CD14-positive monocyte (primary cell): ENCODE data around the gene MTUS2. TPM values are rescaled to one million over a fixed set of nuclear protein-coding genes. Genes with fewer than 3 reads are reported as not detected.

Source experiments
- DNase-seq, 3 donors: peaks; one replicate each; pipeline ENCODE4 v3.0.0-alpha.2; 2011 to 2022
- H2AFZ ChIP-seq: 2 replicates; pipeline ENCODE4 v1.6.0; 2012; ENCODE audit warnings: mild to moderate bottlenecking, low read depth, low read length, inconsistent platforms; ENCODE audit not compliant: insufficient read depth, poor library complexity, severe bottlenecking
- H3K27ac ChIP-seq, 2 donors: 1 replicate in 1 of 2; 2 replicates in 1 of 2; pipeline ENCODE4 v1.5.1; 2012 to 2013; ENCODE audit warnings: low read length in 2 of 2, control low read depth in 1 of 2, inconsistent platforms in 1 of 2, low read depth in 1 of 2, mild to moderate bottlenecking in 1 of 2
- H3K27me3 ChIP-seq, 2 donors: one replicate each; pipeline versions ENCODE4 v1.6.0 to v1.6.1; 2011 to 2013; ENCODE audit warnings: low read length in 2 of 2; ENCODE audit not compliant: control insufficient read depth in 2 of 2, insufficient read depth in 2 of 2
- H3K36me3 ChIP-seq, 2 donors: replicated peaks in 1 of 2; 1 replicate in 1 of 2; 2 replicates in 1 of 2; pipeline versions ENCODE4 v1.5.1 to v1.6.1; 2012 to 2013; ENCODE audit warnings: low read length in 2 of 2, control low read depth in 1 of 2, inconsistent platforms in 1 of 2, mild to moderate bottlenecking in 1 of 2; ENCODE audit not compliant: insufficient read depth in 2 of 2, control insufficient read depth in 1 of 2
- H3K4me1 ChIP-seq, 2 donors: 1 replicate in 1 of 2; 2 replicates in 1 of 2; pipeline versions ENCODE4 v1.5.1 to v1.6.1; 2012 to 2013; ENCODE audit warnings: low read length in 2 of 2, control low read depth in 1 of 2, inconsistent platforms in 1 of 2, mild to moderate bottlenecking in 1 of 2, moderate library complexity in 1 of 2; ENCODE audit not compliant: insufficient read depth in 2 of 2, control insufficient read depth in 1 of 2
- H3K4me2 ChIP-seq: replicated peaks from 2 replicates; pipeline ENCODE3; 2012; ENCODE audit warnings: low read length, moderate library complexity, mild to moderate bottlenecking; ENCODE audit not compliant: poor library complexity, severe bottlenecking; ENCODE audit errors: extremely low read depth
- H3K4me3 ChIP-seq, 3 experiments: fragments of 200-600 bp in 1 of 3; sonication (generic) in 1 of 3; replicated peaks in 1 of 3; 1 replicate in 2 of 3; 2 replicates in 1 of 3; pipeline ENCODE4 v1.5.1; 2011 to 2013; ENCODE audit warnings: low read length in 3 of 3, mild to moderate bottlenecking in 3 of 3, control low read depth in 2 of 3, low read depth in 2 of 3, inconsistent platforms in 1 of 3, moderate library complexity in 1 of 3
- H3K79me2 ChIP-seq: 2 replicates; pipeline ENCODE4 v1.6.0; 2012; ENCODE audit warnings: mild to moderate bottlenecking, control low read depth, inconsistent platforms, low read length, moderate library complexity; ENCODE audit not compliant: insufficient read depth
- H3K9ac ChIP-seq: 2 replicates; pipeline ENCODE4 v1.6.0; 2017; ENCODE audit warnings: low read length, mild to moderate bottlenecking; ENCODE audit not compliant: insufficient read depth, poor library complexity, severe bottlenecking
- H3K9me3 ChIP-seq, 2 donors: replicated peaks in 1 of 2; 1 replicate in 1 of 2; 2 replicates in 1 of 2; pipeline versions ENCODE4 v1.5.1 to v1.6.1; 2012 to 2013; ENCODE audit warnings: low read length in 2 of 2, control low read depth in 1 of 2; ENCODE audit not compliant: control insufficient read depth in 1 of 2, insufficient read depth in 1 of 2
- H4K20me1 ChIP-seq: 2 replicates; pipeline ENCODE4 v1.6.0; 2012; ENCODE audit warnings: mild to moderate bottlenecking, low read length, control low read depth, moderate library complexity; ENCODE audit not compliant: insufficient read depth
- H3K27ac Mint-ChIP-seq, 7 donors: one replicate each; pipeline ENCODE4 v1.8.0; 2020; ENCODE audit warnings: mild to moderate bottlenecking in 7 of 7, mixed read lengths in 7 of 7, moderate library complexity in 6 of 7, inconsistent platforms in 2 of 7
- H3K27me3 Mint-ChIP-seq, 3 donors: one replicate each; pipeline ENCODE4 v1.8.0; 2021 to 2022; ENCODE audit warnings: low read depth in 3 of 3, mild to moderate bottlenecking in 3 of 3, mixed read lengths in 3 of 3, moderate library complexity in 3 of 3, inconsistent platforms in 1 of 3
- H3K36me3 Mint-ChIP-seq, 2 donors: one replicate each; pipeline ENCODE4 v1.8.0; 2020; ENCODE audit warnings: mixed read lengths in 2 of 2, inconsistent platforms in 1 of 2, mild to moderate bottlenecking in 1 of 2
- H3K4me1 Mint-ChIP-seq: one replicate; pipeline ENCODE4 v1.8.0; 2020; ENCODE audit warnings: mild to moderate bottlenecking, mixed read lengths
- H3K4me3 Mint-ChIP-seq, 2 donors: one replicate each; pipeline ENCODE4 v1.8.0; 2020; ENCODE audit warnings: mild to moderate bottlenecking in 2 of 2, mixed read lengths in 2 of 2, moderate library complexity in 1 of 2
- H3K9me3 Mint-ChIP-seq, 7 donors: one replicate each; pipeline ENCODE4 v1.8.0; 2020 to 2022; ENCODE audit warnings: mixed read lengths in 7 of 7, mild to moderate bottlenecking in 6 of 7, moderate library complexity in 6 of 7, inconsistent platforms in 2 of 7
- CTCF ChIP-seq: fragments of 200-600 bp; IDR thresholded peaks from one replicate; pipeline ENCODE4 v1.8.0; 2022; ENCODE audit warnings: antibody characterized with exemption, mild to moderate bottlenecking
- WGBS: methylation state at CpG from one replicate; pipeline ENCODE4 v1.1.5; 2013; ENCODE audit warnings: missing lambda C conversion rate; ENCODE audit not compliant: insufficient coverage; 5-methylcytosine and 5-hydroxymethylcytosine counted together
- intact Hi-C, 2 donors: fragments of 100-400 bp; cut with micrococcal nuclease; formaldehyde crosslinking; loops; one replicate each; pipeline versions ENCODE4 v1.15.0 to v1.15.1; 2023
- polyA plus RNA-seq, 3 donors: library from polyadenylated mRNA; depleted of rRNA in 1 of 3; unstranded in 2 of 3; stranded (reverse) in 1 of 3; fragments of 300-500 nt in 2 of 3; fragments of >200 nt in 1 of 3; fragmentation: Illumina TruSeq in 2 of 3; gene quantifications; 1 replicate in 2 of 3; 2 replicates in 1 of 3; pipeline ENCODE4 v1.2.3, GENCODE V29; 2012 to 2021

MTUS2 gene
- polyA plus RNA-seq, 3 donors, result 0.04 TPM; not detected in 2

GRCh38 chr13:29100758-29101157, 280.6 kb downstream of the MTUS2 start:
- Histone ChIP-seq H3K4me3 (no peak overlapping the region), H3K36me3 (no peaks in the 10 kb centered on the region), H3K79me2 (no peaks in the 10 kb centered on the region), H3K4me1 (no peaks in the 10 kb centered on the region), H3K27ac (no peak overlapping the region), H3K9me3 (no peaks in the 10 kb centered on the region), H3K4me2 (no peak overlapping the region), H2AFZ (no peak overlapping the region), H4K20me1 (no peaks in the 10 kb centered on the region), H3K27me3 (no peaks in the 10 kb centered on the region), H3K9ac (no peak overlapping the region)
- Mint-ChIP-seq H3K27me3 (peaks cover 0 to 2% (median 0%) of the 10 kb centered on the region in 3 donors), H3K4me1 (no peaks in the 10 kb centered on the region), H3K27ac (no peak overlapping the region), H3K36me3 (no peaks in the 10 kb centered on the region), H3K4me3 (no peak overlapping the region), H3K9me3 (peaks cover 0 to 7% (median 4%) of the 10 kb centered on the region in 7 donors)
- no peak for DNase-seq
- intact Hi-C loops, result no loop called here
- TF ChIP-seq CTCF, result no peak
- 93% methylated on average over 8 of the region's 15 CpGs for WGBS

GRCh38 chr13:29101409-29101808, 281.3 kb downstream of the MTUS2 start:
- Histone ChIP-seq H3K27me3 (no peaks in the 10 kb centered on the region), H3K36me3 (no peaks in the 10 kb centered on the region), H3K9ac (no peak overlapping the region), H3K27ac (no peak overlapping the region), H3K4me3 (no peak overlapping the region), H4K20me1 (no peaks in the 10 kb centered on the region), H3K79me2 (no peaks in the 10 kb centered on the region), H3K4me2 (no peak overlapping the region), H3K9me3 (no peaks in the 10 kb centered on the region), H2AFZ (no peak overlapping the region), H3K4me1 (no peaks in the 10 kb centered on the region)
- Mint-ChIP-seq H3K4me3 (no peak overlapping the region), H3K36me3 (no peaks in the 10 kb centered on the region), H3K27ac (no peak overlapping the region), H3K27me3 (peaks cover 0 to 2% (median 0%) of the 10 kb centered on the region in 3 donors), H3K4me1 (no peaks in the 10 kb centered on the region), H3K9me3 (peaks cover 0 to 4% (median 3%) of the 10 kb centered on the region in 7 donors)
- intact Hi-C loops, result no loop called here
- WGBS, result 89% methylated on average over 2 of the region's 2 CpGs
- TF ChIP-seq CTCF, result no peak
- DNase-seq, result no peak
